Thyroid gland (tissue), 4 donors: Measurements from ENCODE around the gene CTDSPL. TPM values are rescaled to one million over a fixed set of nuclear protein-coding genes. Genes with fewer than 3 reads are reported as not detected.

ENCODE experiments used
- DNase-seq, 2 donors: peaks; one replicate each; pipeline ENCODE4 v3.0.0-alpha.2; 2019
- H3K27ac ChIP-seq, 3 donors: fragments of 200-600 bp; sonication (generic); 1 replicate in 2 of 3; 2 replicates in 1 of 3; pipeline ENCODE4 v1.5.1; 2016 to 2019; ENCODE audit warnings: mild to moderate bottlenecking in 1 of 3, moderate library complexity in 1 of 3
- H3K27me3 ChIP-seq: fragments of 200-600 bp; sonication (generic); one replicate; pipeline ENCODE4 v1.5.1; 2019
- H3K36me3 ChIP-seq, 2 donors: fragments of 200-600 bp; sonication (generic); one replicate each; pipeline ENCODE4 v1.5.1; 2016 to 2019
- H3K4me1 ChIP-seq, 2 donors: fragments of 200-600 bp; sonication (generic); one replicate each; pipeline ENCODE4 v1.5.1; 2017 to 2019
- H3K4me3 ChIP-seq, 3 donors: fragments of 200-600 bp; sonication (generic); replicated peaks in 1 of 3; 1 replicate in 2 of 3; 2 replicates in 1 of 3; pipeline ENCODE4 v1.5.1; 2016; ENCODE audit warnings: mild to moderate bottlenecking in 1 of 3
- H3K9me3 ChIP-seq: fragments of 200-600 bp; sonication (generic); one replicate; pipeline ENCODE4 v1.5.1; 2017
- POLR2A ChIP-seq, 2 donors: fragments of 450-650 bp; IDR thresholded peaks; one replicate each; pipeline ENCODE4 v1.6.1; 2017; ENCODE audit warnings: antibody characterized with exemption in 2 of 2, mild to moderate bottlenecking in 2 of 2, moderate library complexity in 1 of 2
- WGBS, 2 donors: methylation state at CpG; one replicate each; pipeline ENCODE4 v1.1.5; 2017; 5-methylcytosine and 5-hydroxymethylcytosine counted together
- intact Hi-C: fragments of 100-400 bp; cut with DNase I; formaldehyde crosslinking; loops from one replicate; pipeline ENCODE4 v1.15.1; 2023
- total RNA-seq, 4 donors: library from RNA; depleted of rRNA; stranded (reverse); fragments of >200 nt; gene quantifications; one replicate each; pipeline ENCODE4 v1.2.3, GENCODE V29; 2016
- TF ChIP-seq, protein P1 (sequence below), 6 experiments: fragments of 200-600 bp in 3 of 6; fragments of 450-650 bp in 3 of 6; sonication (generic) in 3 of 6; IDR thresholded peaks; one replicate each; pipeline ENCODE4 v1.5.1; 2016 to 2019; ENCODE audit warnings: antibody characterized with exemption in 6 of 6, mild to moderate bottlenecking in 2 of 6, inconsistent platforms in 1 of 6, moderate library complexity in 1 of 6

Gene CTDSPL
- total RNA-seq, 4 donors from 2014 or later, result 23.6 to 37.9 (median 29.8) TPM

DNA sequence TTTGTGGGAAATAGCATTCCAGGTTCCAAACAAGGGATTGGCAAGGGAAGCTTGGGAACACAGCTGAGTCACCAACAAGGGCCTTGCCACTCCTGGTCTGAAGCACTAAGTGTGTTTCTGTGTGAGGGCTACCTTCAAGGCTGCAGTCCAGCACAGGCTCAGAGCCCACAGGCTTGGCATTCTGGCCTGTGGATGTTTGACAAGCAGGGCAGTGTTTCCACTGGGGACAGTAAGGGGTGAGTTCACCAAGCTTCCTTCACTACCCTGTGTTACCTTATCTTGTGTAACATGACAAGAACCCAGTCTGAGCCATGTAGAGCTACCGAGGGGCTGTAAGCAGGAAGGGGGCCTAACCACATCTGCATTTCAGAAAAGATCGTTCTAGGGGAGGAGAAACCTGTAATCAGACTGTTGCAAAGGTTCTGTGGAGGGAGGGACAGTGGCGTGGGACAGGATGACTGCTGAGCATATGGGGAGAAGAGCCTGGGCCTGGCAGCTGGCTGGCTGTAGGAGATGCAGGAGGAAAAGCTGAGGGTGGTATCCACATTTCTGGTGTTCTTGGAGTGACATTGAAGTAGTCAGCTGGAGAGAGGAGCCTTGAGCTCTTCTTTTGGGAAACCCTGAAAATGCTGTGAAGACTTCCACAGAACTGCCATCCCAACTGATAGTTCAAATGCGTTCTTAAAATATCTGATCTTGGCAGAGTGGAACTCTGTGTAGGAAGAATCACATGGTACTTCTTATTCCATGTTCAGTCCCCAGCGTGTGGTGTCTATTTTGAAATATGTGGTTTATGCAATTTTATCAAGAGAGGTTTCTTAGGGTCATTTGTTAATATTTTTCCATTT is 61.3 kb downstream of the CTDSPL start:
- TF ChIP-seq, protein P1, sequence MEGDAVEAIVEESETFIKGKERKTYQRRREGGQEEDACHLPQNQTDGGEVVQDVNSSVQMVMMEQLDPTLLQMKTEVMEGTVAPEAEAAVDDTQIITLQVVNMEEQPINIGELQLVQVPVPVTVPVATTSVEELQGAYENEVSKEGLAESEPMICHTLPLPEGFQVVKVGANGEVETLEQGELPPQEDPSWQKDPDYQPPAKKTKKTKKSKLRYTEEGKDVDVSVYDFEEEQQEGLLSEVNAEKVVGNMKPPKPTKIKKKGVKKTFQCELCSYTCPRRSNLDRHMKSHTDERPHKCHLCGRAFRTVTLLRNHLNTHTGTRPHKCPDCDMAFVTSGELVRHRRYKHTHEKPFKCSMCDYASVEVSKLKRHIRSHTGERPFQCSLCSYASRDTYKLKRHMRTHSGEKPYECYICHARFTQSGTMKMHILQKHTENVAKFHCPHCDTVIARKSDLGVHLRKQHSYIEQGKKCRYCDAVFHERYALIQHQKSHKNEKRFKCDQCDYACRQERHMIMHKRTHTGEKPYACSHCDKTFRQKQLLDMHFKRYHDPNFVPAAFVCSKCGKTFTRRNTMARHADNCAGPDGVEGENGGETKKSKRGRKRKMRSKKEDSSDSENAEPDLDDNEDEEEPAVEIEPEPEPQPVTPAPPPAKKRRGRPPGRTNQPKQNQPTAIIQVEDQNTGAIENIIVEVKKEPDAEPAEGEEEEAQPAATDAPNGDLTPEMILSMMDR (IDR thresholded peaks at IDR 0.05), result no peak
- TF ChIP-seq POLR2A (IDR thresholded peaks at IDR 0.05), result no peak
- intact Hi-C loops, result no loop called here
- no peak for DNase-seq
- no peaks in the 10 kb centered on the region for H3K9me3 ChIP-seq
- no peak overlapping the region for H3K4me3 ChIP-seq
- H3K27me3 ChIP-seq, result no peaks in the 10 kb centered on the region
- peaks cover 6 to 18% of the 10 kb centered on the region in 2 donors for H3K4me1 ChIP-seq
- H3K36me3 ChIP-seq, result no peaks in the 10 kb centered on the region
- H3K27ac ChIP-seq, result peak overlapping the region; percentile 14 to 43 (median 26)
- WGBS, 2 donors, result 78 to 79% methylated on average over 5 of the region's 5 CpGs

DNA sequence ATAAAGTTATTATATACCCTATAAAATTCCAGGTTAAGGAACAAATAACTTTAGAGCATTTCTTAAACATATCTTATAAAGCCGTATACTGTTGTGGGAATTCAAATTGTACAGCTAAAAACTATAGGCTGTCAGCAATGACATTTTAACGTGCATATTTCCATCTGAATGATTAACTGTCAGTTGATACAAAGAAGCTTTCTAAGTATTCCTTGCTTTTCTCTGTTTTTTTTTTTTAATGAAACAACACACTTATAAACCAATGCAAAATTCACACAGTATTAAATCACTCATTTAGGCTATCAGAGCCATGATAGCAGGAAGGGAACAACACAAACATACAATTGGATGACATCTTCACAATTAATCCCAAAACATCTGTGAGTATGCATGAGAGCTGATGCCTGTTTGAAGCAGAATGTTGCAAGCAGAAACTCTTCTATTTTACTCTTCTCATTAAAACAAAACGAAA is 61.9 kb downstream of the CTDSPL start:
- Histone ChIP-seq H3K4me3 (no peak overlapping the region), H3K9me3 (no peaks in the 10 kb centered on the region), H3K4me1 (peaks cover 6 to 18% of the 10 kb centered on the region in 2 donors), H3K27me3 (no peaks in the 10 kb centered on the region), H3K36me3 (no peaks in the 10 kb centered on the region), H3K27ac (peak overlapping the region in 1 of 3 donors; percentile 47)
- no peak for TF ChIP-seq POLR2A (IDR thresholded peaks at IDR 0.05)
- TF ChIP-seq, protein P1 (IDR thresholded peaks at IDR 0.05), result no peak
- intact Hi-C loops, result no loop called here
- WGBS, 2 donors, result 84 to 87% methylated on average over 3 of the region's 3 CpGs
- no peak for DNase-seq

DNA sequence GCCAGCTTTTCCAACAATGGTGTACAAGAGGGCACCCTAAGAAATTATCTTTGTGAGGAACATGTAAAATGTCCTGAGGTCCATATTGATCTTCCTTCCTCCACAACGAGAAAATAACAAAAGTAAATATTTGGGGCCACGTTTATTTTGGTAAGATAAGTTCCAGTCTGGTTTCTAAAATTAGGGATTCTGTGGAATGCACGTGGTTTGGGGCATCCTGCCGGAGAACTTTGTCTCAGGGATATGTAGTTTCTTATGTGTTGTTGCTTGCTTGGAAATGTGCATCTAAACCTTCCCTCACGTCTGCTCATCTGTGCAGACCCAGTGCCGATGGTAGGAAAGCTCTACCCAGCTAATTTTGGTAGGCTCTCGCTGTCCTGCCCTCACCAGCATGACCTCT is 62.8 kb downstream of the CTDSPL start:
- intact Hi-C loops, result no loop called here
- Histone ChIP-seq H3K4me1 (peaks cover 6 to 18% of the 10 kb centered on the region in 2 donors), H3K9me3 (no peaks in the 10 kb centered on the region), H3K4me3 (no peak overlapping the region), H3K36me3 (no peaks in the 10 kb centered on the region), H3K27me3 (no peaks in the 10 kb centered on the region), H3K27ac (peak overlapping the region in 1 of 3 donors; percentile 47)
- 78 to 81% methylated on average over 7 of the region's 7 CpGs for WGBS, 2 donors
- TF ChIP-seq POLR2A (IDR thresholded peaks at IDR 0.05), result no peak
- TF ChIP-seq, protein P1 (IDR thresholded peaks at IDR 0.05), result no peak
- DNase-seq, result no peak

DNA sequence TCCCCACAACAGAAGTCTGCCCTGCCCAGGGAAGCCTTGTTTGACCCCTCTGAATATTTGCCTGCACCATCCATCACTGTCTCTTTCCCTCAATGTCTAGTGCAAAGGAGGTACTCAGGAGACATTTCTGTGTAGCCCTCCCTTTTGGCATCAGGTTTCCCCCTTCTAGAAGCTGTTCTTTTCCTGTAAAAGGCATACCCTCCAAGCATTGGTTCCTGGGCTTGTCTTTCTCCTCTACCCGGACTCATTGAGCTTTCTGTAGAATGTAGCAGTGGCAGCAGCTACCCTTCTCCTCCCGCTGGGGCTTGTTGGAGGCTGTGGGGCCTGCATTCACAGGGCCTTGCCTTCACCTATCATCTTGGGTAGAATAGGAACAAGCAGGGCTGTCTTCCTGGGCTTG is 63.5 kb downstream of the CTDSPL start:
- TF ChIP-seq POLR2A (IDR thresholded peaks at IDR 0.05), result no peak
- TF ChIP-seq, protein P1 (IDR thresholded peaks at IDR 0.05), result no peak
- no peak overlapping the region for H3K27ac ChIP-seq
- no peaks in the 10 kb centered on the region for H3K9me3 ChIP-seq
- H3K27me3 ChIP-seq, result no peaks in the 10 kb centered on the region
- WGBS, 2 donors, result 85 to 95% methylated on average over 2 of the region's 2 CpGs
- intact Hi-C loops, result no loop called here
- H3K4me1 ChIP-seq, result peaks cover 6 to 18% of the 10 kb centered on the region in 2 donors
- no peak for DNase-seq
- H3K36me3 ChIP-seq, result no peaks in the 10 kb centered on the region
- H3K4me3 ChIP-seq, result no peak overlapping the region

DNA sequence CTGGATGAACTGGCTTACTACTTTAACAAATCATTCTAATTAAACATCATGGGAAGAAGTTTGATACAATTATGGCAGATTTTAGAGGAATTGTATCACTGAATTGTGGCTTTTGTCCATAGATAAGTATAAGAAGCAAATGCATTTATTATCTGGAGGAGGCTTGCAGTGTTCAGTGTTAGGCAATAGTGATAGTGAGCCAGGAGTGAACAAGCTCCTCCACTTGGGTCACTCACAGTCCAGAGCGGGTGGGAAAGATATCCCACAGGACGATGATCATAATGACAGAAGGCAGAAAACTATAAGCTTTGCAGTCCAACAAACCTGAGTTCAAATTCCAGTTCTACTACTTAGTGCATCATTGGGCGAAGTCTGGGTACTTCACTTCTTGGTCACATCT is 64.9 kb downstream of the CTDSPL start:
- no peaks in the 10 kb centered on the region for H3K27me3 ChIP-seq
- no peak overlapping the region for H3K27ac ChIP-seq
- H3K36me3 ChIP-seq, result no peaks in the 10 kb centered on the region
- TF ChIP-seq, protein P1 (IDR thresholded peaks at IDR 0.05), result no peak
- no peak for TF ChIP-seq POLR2A (IDR thresholded peaks at IDR 0.05)
- WGBS, 2 donors, result 89 to 96% methylated on average over 3 of the region's 3 CpGs
- no peaks in the 10 kb centered on the region for H3K9me3 ChIP-seq
- H3K4me1 ChIP-seq, result peaks cover 6 to 18% of the 10 kb centered on the region in 2 donors
- intact Hi-C loops, result no loop called here
- no peak overlapping the region for H3K4me3 ChIP-seq
- no peak for DNase-seq
